ENCODE measurements around the gene PRR15.

The PRR15 gene

DNA sequence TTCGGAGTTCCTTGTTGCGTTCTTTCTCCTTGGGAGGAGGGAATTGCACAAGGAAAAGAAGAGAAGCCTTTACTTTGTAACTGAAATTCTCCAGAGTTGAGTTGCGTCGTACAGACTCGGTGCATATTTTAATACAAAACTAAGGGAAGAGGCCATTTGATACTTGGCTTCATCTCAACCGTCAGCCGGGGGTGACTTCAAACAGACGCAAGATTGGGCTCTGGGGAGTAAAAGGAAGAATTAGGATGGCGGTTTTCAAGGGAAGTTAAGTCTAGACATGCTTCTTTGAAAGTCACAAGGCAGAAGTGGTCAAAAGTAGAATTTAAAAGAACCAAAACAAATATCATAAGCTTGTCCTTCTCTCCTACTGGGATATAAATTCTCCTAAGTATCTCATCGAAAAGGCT lies 1.6 kb downstream of the PRR15 start:
- DNase-seq: no peak
- H3K27me3 Mint-ChIP-seq (ENCODE audit: low read depth, poor library complexity): peaks cover 91% of the 10 kb centered on the region
- TF ChIP-seq, protein P1, sequence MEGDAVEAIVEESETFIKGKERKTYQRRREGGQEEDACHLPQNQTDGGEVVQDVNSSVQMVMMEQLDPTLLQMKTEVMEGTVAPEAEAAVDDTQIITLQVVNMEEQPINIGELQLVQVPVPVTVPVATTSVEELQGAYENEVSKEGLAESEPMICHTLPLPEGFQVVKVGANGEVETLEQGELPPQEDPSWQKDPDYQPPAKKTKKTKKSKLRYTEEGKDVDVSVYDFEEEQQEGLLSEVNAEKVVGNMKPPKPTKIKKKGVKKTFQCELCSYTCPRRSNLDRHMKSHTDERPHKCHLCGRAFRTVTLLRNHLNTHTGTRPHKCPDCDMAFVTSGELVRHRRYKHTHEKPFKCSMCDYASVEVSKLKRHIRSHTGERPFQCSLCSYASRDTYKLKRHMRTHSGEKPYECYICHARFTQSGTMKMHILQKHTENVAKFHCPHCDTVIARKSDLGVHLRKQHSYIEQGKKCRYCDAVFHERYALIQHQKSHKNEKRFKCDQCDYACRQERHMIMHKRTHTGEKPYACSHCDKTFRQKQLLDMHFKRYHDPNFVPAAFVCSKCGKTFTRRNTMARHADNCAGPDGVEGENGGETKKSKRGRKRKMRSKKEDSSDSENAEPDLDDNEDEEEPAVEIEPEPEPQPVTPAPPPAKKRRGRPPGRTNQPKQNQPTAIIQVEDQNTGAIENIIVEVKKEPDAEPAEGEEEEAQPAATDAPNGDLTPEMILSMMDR (IDR thresholded peaks at IDR 0.05): no peak
- H3K4me1 Mint-ChIP-seq: peaks cover 18% of the 10 kb centered on the region
- peak overlapping the region; percentile 90 for H3K4me3 Mint-ChIP-seq
- no peak overlapping the region for H3K27ac Mint-ChIP-seq
- H3K9me3 Mint-ChIP-seq: no peaks in the 10 kb centered on the region
- no peaks in the 10 kb centered on the region for H3K36me3 Mint-ChIP-seq (ENCODE audit: low read depth)

DNA sequence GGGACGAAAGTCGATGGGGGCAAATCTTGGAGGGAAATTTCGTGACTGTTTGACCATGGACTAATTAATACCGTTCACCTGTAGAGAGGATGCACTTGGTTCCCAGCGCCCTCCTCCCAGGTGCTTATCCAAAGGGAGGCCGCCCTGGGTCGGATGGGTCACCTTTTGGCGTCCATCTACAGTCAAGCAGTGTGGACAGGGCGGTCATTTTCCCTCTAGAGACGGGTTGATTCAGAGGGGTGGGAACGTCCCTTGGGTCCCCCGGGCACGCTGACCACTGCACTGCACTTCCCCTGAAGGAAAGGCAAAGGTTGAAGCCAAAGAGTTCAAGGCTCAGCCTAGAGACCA lies 2.0 kb downstream of the PRR15 start:
- TF ChIP-seq, protein P1 (IDR thresholded peaks at IDR 0.05): no peak
- DNase-seq: peak; percentile 4
- H3K4me3 Mint-ChIP-seq: peak overlapping the region; percentile 90
- no peak overlapping the region for H3K27ac Mint-ChIP-seq
- peaks cover 88% of the 10 kb centered on the region for H3K27me3 Mint-ChIP-seq (ENCODE audit: low read depth, poor library complexity)
- no peaks in the 10 kb centered on the region for H3K36me3 Mint-ChIP-seq (ENCODE audit: low read depth)
- H3K4me1 Mint-ChIP-seq: peaks cover 18% of the 10 kb centered on the region
- no peaks in the 10 kb centered on the region for H3K9me3 Mint-ChIP-seq

DNA sequence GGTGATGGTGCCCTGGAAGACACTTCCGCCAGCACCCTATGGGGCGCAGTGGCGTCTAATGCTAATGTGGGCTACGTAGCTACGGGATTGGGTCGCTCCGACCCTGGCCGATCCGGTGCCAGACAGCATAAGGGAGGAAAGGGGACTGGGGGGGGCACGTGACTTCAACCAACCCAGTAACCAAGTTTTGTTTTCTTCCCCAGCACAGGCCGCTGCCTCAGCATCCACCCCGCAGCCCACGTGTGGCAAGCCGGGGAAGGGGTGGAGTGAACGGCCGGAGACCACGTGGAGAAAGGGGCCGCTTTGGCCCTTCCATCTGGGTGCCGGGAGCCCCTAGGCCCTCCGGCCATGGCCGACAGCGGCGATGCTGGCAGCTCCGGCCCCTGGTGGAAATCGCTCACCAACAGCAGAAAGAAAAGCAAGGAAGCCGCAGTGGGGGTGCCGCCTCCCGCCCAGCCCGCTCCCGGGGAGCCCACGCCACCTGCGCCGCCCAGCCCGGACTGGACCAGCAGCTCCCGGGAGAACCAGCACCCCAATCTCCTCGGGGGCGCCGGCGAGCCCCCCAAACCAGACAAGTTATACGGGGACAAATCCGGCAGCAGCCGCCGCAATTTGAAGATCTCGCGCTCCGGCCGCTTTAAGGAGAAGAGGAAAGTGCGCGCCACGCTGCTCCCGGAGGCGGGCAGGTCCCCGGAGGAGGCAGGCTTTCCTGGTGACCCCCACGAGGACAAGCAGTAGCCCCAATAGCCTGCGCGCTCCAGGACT lies 2.5 kb downstream of the PRR15 start:
- Mint-ChIP-seq H3K27ac (no peak overlapping the region), H3K36me3 (ENCODE audit: low read depth) (no peaks in the 10 kb centered on the region), H3K9me3 (no peaks in the 10 kb centered on the region), H3K4me3 (peak overlapping the region; percentile 90), H3K27me3 (ENCODE audit: low read depth, poor library complexity) (peaks cover 83% of the 10 kb centered on the region), H3K4me1 (peaks cover 18% of the 10 kb centered on the region)
- no peak for DNase-seq
- TF ChIP-seq, protein P1 (IDR thresholded peaks at IDR 0.05): no peak

DNA sequence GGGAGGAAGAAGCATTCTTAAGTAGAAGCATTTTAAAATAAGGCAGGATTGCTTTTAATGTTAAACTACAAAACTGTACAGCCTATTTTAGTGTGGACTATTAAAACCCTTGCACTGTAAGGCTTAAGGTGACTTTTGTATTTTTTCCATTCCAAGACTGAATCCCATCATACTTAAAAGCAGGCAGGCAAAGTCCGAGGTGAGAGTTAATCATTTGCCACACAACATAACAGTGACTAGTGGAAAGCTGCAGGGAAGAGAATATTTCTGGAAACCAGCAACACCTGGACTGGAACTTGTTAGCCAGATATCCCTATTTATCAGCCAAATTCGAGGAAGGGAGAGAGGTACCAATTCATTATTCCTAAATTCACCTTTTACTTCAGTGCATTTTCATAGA lies 3.5 kb downstream of the PRR15 start:
- H3K9me3 Mint-ChIP-seq: no peaks in the 10 kb centered on the region
- H3K27me3 Mint-ChIP-seq (ENCODE audit: low read depth, poor library complexity): peaks cover 78% of the 10 kb centered on the region
- peaks cover 18% of the 10 kb centered on the region for H3K4me1 Mint-ChIP-seq
- no peak overlapping the region for H3K27ac Mint-ChIP-seq
- DNase-seq: no peak
- H3K4me3 Mint-ChIP-seq: no peak overlapping the region
- TF ChIP-seq, protein P1 (IDR thresholded peaks at IDR 0.05): no peak
- no peaks in the 10 kb centered on the region for H3K36me3 Mint-ChIP-seq (ENCODE audit: low read depth)

DNA sequence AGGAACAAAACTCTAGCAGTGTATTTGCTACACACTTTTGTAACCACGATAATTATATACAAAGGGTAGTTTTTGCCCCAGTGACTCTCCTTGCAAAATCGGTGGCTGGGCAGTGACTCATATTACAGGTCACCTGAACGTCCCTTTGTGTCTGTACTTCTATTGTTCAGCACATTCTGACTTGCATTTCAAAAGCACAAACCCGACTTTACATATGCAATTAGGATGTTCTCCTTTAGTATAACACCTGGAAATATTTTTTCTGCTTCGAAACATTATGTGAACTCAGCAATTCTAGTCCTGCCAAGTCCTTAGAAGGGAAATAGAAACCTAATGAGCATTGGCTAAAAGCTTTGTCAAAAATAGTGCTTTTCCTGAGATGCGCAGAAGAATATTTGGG lies 6.0 kb downstream of the PRR15 start:
- Mint-ChIP-seq H3K4me1 (peaks cover 14% of the 10 kb centered on the region), H3K36me3 (ENCODE audit: low read depth) (no peaks in the 10 kb centered on the region), H3K27ac (no peak overlapping the region), H3K9me3 (no peaks in the 10 kb centered on the region), H3K4me3 (no peak overlapping the region), H3K27me3 (ENCODE audit: low read depth, poor library complexity) (peaks cover 57% of the 10 kb centered on the region)
- TF ChIP-seq, protein P1 (IDR thresholded peaks at IDR 0.05): no peak
- no peak for DNase-seq

DNA sequence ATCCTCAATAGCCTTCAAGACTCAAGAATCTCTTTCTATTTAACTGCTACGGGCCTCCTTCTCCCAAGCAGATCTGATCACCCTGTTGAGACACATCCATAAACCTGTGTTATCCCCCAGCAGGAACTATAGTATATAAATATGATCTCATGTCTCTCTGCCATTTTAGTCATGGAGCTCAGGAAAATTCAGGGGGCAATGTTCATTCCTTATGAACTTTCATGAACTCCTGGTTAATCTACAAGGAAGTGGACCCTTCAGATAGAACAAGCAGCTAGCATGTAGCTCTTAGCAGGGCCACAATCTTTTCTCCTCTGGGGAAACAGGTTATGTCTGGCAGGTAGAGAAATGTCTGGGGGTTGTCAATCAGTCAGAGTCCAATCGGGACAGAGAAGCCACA lies 8.9 kb downstream of the PRR15 start:
- Mint-ChIP-seq H3K4me1 (peaks cover 4% of the 10 kb centered on the region), H3K27ac (no peak overlapping the region), H3K9me3 (peaks cover 19% of the 10 kb centered on the region), H3K27me3 (ENCODE audit: low read depth, poor library complexity) (peaks cover 30% of the 10 kb centered on the region), H3K36me3 (ENCODE audit: low read depth) (peaks cover 11% of the 10 kb centered on the region), H3K4me3 (no peak overlapping the region)
- DNase-seq: no peak
- TF ChIP-seq, protein P1 (IDR thresholded peaks at IDR 0.05): no peak
